CD4-positive, alpha-beta T cell treated with Interleukin-10 for 1 hour (primary cell): ENCODE measurements around the gene HSBP1L1.
A peak's percentile ranks its signal among the peaks of the same experiment; 100 is the strongest.
"Not testable (repeated sequence)": the region's sequence is repeated elsewhere in the genome, so short reads cannot be mapped to it uniquely, and the experiment has no call there.

ENCODE experiments used
- DNase-seq: peaks from one replicate; pipeline ENCODE4 v3.0.0-alpha.2; 2020

The HSBP1L1 gene

GRCh38 chr18:79988071-79988450 lies 23.6 kb downstream of the HSBP1L1 start:
- DNase-seq = peak; percentile 63

DNA sequence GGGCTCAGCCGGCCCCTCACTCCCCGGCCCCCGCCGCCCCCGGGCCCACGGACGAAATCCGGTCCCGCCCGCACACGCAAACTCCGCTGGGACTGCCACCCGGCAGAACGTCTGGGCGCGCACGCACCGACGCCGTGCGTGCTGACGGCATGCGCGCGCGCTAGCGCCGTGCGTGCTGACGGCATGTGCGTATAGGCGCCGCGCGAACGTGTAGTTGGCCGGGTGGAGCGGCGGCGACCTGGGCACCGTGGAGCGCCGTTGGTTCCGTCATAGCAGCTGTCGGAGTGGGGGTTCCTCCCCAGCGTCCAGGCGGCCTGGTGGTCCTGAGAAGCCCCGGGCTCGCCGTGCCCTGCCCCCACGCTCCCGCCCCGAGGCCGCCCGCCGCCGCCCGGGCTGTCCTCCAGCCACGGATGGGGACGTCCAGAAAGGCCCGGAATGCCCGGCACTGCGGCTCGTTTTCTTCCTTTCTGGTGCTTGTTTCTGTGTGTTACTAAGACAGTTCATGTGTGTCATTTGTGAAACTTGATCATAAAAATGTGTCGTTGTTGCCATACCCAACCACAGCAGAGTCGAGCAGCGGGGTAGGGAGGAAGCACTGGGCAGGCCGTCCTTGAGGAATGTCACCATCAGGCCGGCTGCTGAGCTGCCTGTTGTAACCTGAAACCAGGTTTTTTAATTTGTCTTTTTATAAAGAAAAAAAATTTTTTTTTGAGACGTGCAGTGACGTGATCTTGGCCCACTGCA lies 24.2 kb downstream of the HSBP1L1 start, which contains the start of gene TXNL4A:
Gene TXNL4A, minus strand, starts transcription at position 113 of the 744 bp plus-strand sequence. CDS start 171 bp downstream, outside the sequence.
- DNase-seq = peak; percentile 85

GRCh38 chr18:79989195-79989497 lies 24.7 kb downstream of the HSBP1L1 start:
- no peak for DNase-seq

DNA sequence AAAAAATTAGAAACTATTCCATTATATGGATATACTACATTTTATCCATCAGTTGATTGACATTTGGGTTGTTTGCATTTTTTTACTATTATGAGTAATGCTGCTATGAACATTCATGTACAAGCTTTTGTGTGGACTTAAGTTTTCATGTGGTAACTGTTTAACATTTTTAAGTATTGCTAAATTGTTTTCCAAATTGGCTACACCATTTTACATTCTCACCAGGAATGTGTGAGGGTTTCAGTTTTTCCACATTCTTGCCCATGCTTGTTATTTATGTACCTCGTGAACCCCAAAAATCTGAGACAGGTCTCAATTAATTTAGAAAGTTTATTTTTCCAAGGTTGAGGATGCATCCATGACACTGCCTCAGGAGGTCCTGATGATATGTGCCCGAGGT lies 27.1 kb downstream of the HSBP1L1 start:
- no peak for DNase-seq

DNA sequence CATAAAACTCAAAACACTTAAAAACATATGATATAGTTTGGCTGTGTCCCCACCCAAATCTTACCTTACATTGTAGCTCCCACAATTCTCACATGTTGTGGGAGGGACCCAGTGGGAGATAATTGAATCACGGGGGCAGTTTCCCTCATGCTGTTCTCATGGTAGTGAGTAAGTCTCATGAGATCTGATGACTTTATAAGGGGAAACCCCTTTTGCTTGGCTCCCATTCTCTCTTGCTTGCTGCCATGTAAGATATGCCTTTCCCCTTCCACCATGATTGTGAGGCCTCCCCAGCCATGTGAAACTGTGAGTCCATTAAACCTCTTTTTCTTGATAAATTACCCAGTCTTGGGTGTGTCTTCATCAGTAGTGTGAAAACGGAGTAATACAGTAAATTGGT lies 35.3 kb downstream of the HSBP1L1 start:
- DNase-seq = not testable (repeated sequence)

GRCh38 chr18:80000877-80001276 lies 36.4 kb downstream of the HSBP1L1 start:
- DNase-seq = no peak

- no peak for DNase-seq
These were observed 38.0 kb downstream of the HSBP1L1 start for GRCh38 chr18:80002468-80002867.

- no peak for DNase-seq
These were observed 40.3 kb downstream of the HSBP1L1 start for GRCh38 chr18:80004600-80005342.

GRCh38 chr18:80006724-80007123 lies 42.3 kb downstream of the HSBP1L1 start:
- no peak for DNase-seq

- no peak for DNase-seq
These were observed 45.5 kb downstream of the HSBP1L1 start for GRCh38 chr18:80009661-80010550.

GRCh38 chr18:80010551-80010906 lies 46.1 kb downstream of the HSBP1L1 start:
- no peak for DNase-seq

- DNase-seq = not testable (repeated sequence)
These were observed 47.2 kb downstream of the HSBP1L1 start for GRCh38 chr18:80011496-80012137.

- no peak for DNase-seq
These were observed 48.3 kb downstream of the HSBP1L1 start for GRCh38 chr18:80012714-80013113.
